Kidney epithelial cell (primary cell): ENCODE data around the gene FBXW7. TPM values are rescaled to one million over a fixed set of nuclear protein-coding genes. Genes with fewer than 3 reads are reported as not detected.
A peak's percentile ranks its signal among the peaks of the same experiment; 100 is the strongest.

Source experiments
- DNase-seq: peaks from one replicate; pipeline ENCODE4 v3.0.0-alpha.2; 2010; ENCODE audit warnings: low read depth
- H3K27me3 ChIP-seq: 2 replicates; pipeline ENCODE4 v1.6.0; 2011; ENCODE audit warnings: low read length; ENCODE audit not compliant: control insufficient read depth, insufficient read depth
- H3K36me3 ChIP-seq: 2 replicates; pipeline ENCODE4 v1.5.1; 2011; ENCODE audit warnings: low read length; ENCODE audit not compliant: control insufficient read depth, insufficient read depth
- H3K4me3 ChIP-seq: 2 replicates; pipeline ENCODE4 v1.5.1; 2011; ENCODE audit warnings: low read depth, mild to moderate bottlenecking, control low read depth, low read length
- CTCF ChIP-seq: IDR thresholded peaks from 2 replicates; pipeline ENCODE4 v1.5.1; 2011; ENCODE audit warnings: mild to moderate bottlenecking, moderate library complexity, low read length, control low read depth, inconsistent platforms; ENCODE audit not compliant: insufficient read depth, poor library complexity, severe bottlenecking
- total RNA-seq: library from RNA; depleted of rRNA; stranded (reverse); fragments of >200 nt; gene quantifications from 2 replicates; pipeline ENCODE4 v1.2.3, GENCODE V29; 2015

Gene FBXW7
- total RNA-seq, 1 donor from 2014 or later: 29.8 TPM

GRCh38 chr4:152535360-152535902, 461 bp downstream of the FBXW7 start:
- Histone ChIP-seq H3K36me3 (no peaks in the 10 kb centered on the region), H3K27me3 (no peaks in the 10 kb centered on the region), H3K4me3 (peak overlapping the region; percentile 72)
- no peak for TF ChIP-seq CTCF
- DNase-seq: no peak

- Histone ChIP-seq H3K27me3 (no peaks in the 10 kb centered on the region), H3K4me3 (peak overlapping the region; percentile 72), H3K36me3 (no peaks in the 10 kb centered on the region)
- TF ChIP-seq CTCF: no peak
- no peak for DNase-seq
Measured at GRCh38 chr4:152534541-152535359, 1.1 kb downstream of the FBXW7 start.

- no peak for DNase-seq
- no peaks in the 10 kb centered on the region for H3K27me3 ChIP-seq
- no peak for TF ChIP-seq CTCF
- H3K36me3 ChIP-seq: no peaks in the 10 kb centered on the region
- H3K4me3 ChIP-seq: no peak overlapping the region
Measured at GRCh38 chr4:152531479-152531878, 4.4 kb downstream of the FBXW7 start.

DNA sequence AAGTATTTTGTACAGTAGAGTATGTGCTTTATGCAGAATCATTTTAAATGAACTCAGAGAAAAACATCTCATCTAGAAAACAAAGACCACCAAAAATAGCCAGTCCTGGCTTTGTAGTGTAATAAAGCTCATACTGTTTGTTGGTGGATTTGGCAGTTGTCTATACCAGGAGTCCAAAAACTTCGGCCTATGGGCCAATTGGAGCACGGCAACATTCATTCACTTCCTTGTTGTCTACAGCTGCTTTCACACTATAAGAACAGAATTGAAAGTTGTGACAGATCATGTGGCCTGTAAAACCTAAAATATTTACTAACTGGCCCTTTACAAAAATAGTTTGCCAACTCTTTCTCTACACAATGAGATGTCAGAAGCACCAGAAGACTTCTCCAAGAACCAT, 5.3 kb downstream of the FBXW7 start:
- no peaks in the 10 kb centered on the region for H3K36me3 ChIP-seq
- H3K4me3 ChIP-seq: no peak overlapping the region
- no peak for DNase-seq
- H3K27me3 ChIP-seq: no peaks in the 10 kb centered on the region
- TF ChIP-seq CTCF: no peak

DNA sequence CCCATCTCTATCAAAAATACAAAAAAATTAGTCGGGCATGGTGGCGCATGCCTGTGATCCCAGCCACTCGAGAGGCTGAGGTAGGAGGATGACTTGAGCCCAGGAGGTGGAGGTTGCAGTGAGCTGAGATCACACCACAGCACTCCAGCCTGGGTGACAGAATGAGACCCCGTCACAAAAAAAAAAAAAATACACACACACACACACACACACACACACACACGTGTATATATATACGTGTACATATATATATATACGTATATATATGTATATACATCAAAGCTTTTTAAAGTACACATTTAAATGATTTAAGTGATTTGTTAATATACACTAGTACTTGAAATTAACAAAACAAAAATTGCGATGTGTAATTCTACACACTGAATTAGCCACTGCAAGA, 6.0 kb downstream of the FBXW7 start:
- no peak for TF ChIP-seq CTCF
- Histone ChIP-seq H3K4me3 (no peak overlapping the region), H3K27me3 (no peaks in the 10 kb centered on the region), H3K36me3 (no peaks in the 10 kb centered on the region)
- DNase-seq: no peak
